OCI-LY1 (cell line): Measurements from ENCODE around the gene IGSF22.

Experiments used
- H2AFZ ChIP-seq: fragments of 200-600 bp; sonication (generic), shearing (Covaris generic); 2 replicates; pipeline ENCODE4 v1.6.0; 2014; ENCODE audit warnings: antibody characterized with exemption, mild to moderate bottlenecking, low read length
- H3F3A ChIP-seq: fragments of 200-600 bp; sonication (generic), shearing (Covaris generic); 2 replicates; pipeline ENCODE4 v1.6.0; 2014; ENCODE audit warnings: mild to moderate bottlenecking, antibody characterized with exemption, low read length, moderate library complexity; ENCODE audit not compliant: insufficient read depth
- H3K27ac ChIP-seq: fragments of 200-600 bp; sonication (generic); 2 replicates; pipeline ENCODE4 v1.5.1; 2014; ENCODE audit warnings: low read length, mixed run types, mild to moderate bottlenecking, low read depth; ENCODE audit not compliant: poor library complexity, severe bottlenecking
- H3K27me3 ChIP-seq: fragments of 200-600 bp; sonication (generic); 2 replicates; pipeline ENCODE4 v1.6.0; 2014; ENCODE audit warnings: antibody characterized with exemption, mild to moderate bottlenecking, low read length, moderate library complexity; ENCODE audit not compliant: insufficient read depth
- H3K36me3 ChIP-seq: fragments of 200-600 bp; sonication (generic); 2 replicates; pipeline ENCODE4 v1.6.1; 2014; ENCODE audit warnings: mild to moderate bottlenecking, antibody characterized with exemption, low read length, moderate library complexity, mixed read lengths; ENCODE audit not compliant: insufficient read depth
- H3K4me1 ChIP-seq: fragments of 200-600 bp; sonication (generic); 2 replicates; pipeline ENCODE4 v1.5.1; 2014; ENCODE audit warnings: mild to moderate bottlenecking, low read length, moderate library complexity; ENCODE audit not compliant: insufficient read depth, severe bottlenecking
- H3K4me2 ChIP-seq: fragments of 200-600 bp; sonication (generic), shearing (Covaris generic); 2 replicates; pipeline ENCODE4 v1.6.1; 2014; ENCODE audit warnings: low read length
- H3K4me3 ChIP-seq: fragments of 200-600 bp; sonication (generic); 2 replicates; pipeline ENCODE4 v1.5.1; 2014; ENCODE audit warnings: low read length, low read depth, mild to moderate bottlenecking, mixed read lengths; ENCODE audit not compliant: poor library complexity, severe bottlenecking
- H3K79me2 ChIP-seq: fragments of 200-600 bp; shearing (Covaris generic); 2 replicates; pipeline ENCODE4 v1.6.1; 2016; ENCODE audit warnings: mixed run types, low read length, mixed read lengths; ENCODE audit not compliant: insufficient read depth
- H3K9ac ChIP-seq: fragments of 200-600 bp; sonication (generic), shearing (Covaris generic); 2 replicates; pipeline ENCODE4 v1.6.1; 2014; ENCODE audit warnings: mild to moderate bottlenecking, low read length, mixed read lengths
- H3K9me2 ChIP-seq: fragments of 200-600 bp; sonication (generic), shearing (Covaris generic); 2 replicates; pipeline ENCODE4 v1.6.1; 2014; ENCODE audit warnings: low read depth, mild to moderate bottlenecking, low read length, mixed read lengths
- H3K9me3 ChIP-seq: fragments of 200-600 bp; shearing (Covaris generic); 2 replicates; pipeline ENCODE4 v1.6.1; 2014; ENCODE audit warnings: low read length, mixed read lengths
- H4K20me1 ChIP-seq: fragments of 200-600 bp; sonication (generic), shearing (Covaris generic); 2 replicates; pipeline ENCODE4 v1.6.0; 2016; ENCODE audit warnings: mild to moderate bottlenecking, low read length; ENCODE audit not compliant: insufficient read depth
- CTCF ChIP-seq: fragments of 200-600 bp; sonication (generic), shearing (Covaris generic); IDR thresholded peaks from 2 replicates; pipeline ENCODE4 v1.5.1; 2017; ENCODE audit warnings: mild to moderate bottlenecking, antibody characterized with exemption, low read length, moderate library complexity, mixed read lengths
- EZH2 ChIP-seq: fragments of 200-600 bp; sonication (generic), shearing (Covaris generic); IDR thresholded peaks from 2 replicates; pipeline ENCODE4 v1.8.0; 2017; ENCODE audit warnings: borderline replicate concordance, mixed run types, mild to moderate bottlenecking, antibody characterized with exemption, low read length, moderate library complexity, mixed read lengths

Gene IGSF22

GRCh38 chr11:18741783-18742182 lies 15.8 kb upstream of the IGSF22 start:
- H3K9ac ChIP-seq: no peak overlapping the region
- TF ChIP-seq EZH2 (no peak), CTCF (no peak)

GRCh38 chr11:18739685-18740084 lies 13.7 kb upstream of the IGSF22 start:
- Histone ChIP-seq H3K79me2 (no peaks in the 10 kb centered on the region), H4K20me1 (no peaks in the 10 kb centered on the region), H3K4me2 (no peak overlapping the region), H3K9me3 (no peaks in the 10 kb centered on the region), H2AFZ (no peak overlapping the region), H3K4me3 (no peak overlapping the region), H3K27ac (no peak overlapping the region), H3F3A (no peaks in the 10 kb centered on the region), H3K36me3 (no peaks in the 10 kb centered on the region), H3K9me2 (no peaks in the 10 kb centered on the region), H3K27me3 (0 out of 2 replicates have a peak, but pooled peaks cover 6% of the 10 kb centered on the region), H3K4me1 (no peaks in the 10 kb centered on the region), H3K9ac (no peak overlapping the region)
- TF ChIP-seq CTCF: no peak; the same call in 1 of the 2 replicates
- TF ChIP-seq EZH2: no peak

More at GRCh38 chr11:18741783-18742182, 15.8 kb upstream of the IGSF22 start:
- no peaks in the 10 kb centered on the region for H3K79me2 ChIP-seq
- no peak overlapping the region for H3K27ac ChIP-seq
- no peak overlapping the region for H3K4me2 ChIP-seq
- no peaks in the 10 kb centered on the region for H3K9me3 ChIP-seq
- no peaks in the 10 kb centered on the region for H3K9me2 ChIP-seq
- H3K4me1 ChIP-seq: no peaks in the 10 kb centered on the region
- H2AFZ ChIP-seq: no peak overlapping the region
- no peaks in the 10 kb centered on the region for H3K36me3 ChIP-seq
- H4K20me1 ChIP-seq: no peaks in the 10 kb centered on the region
- no peak overlapping the region for H3K4me3 ChIP-seq
- H3F3A ChIP-seq: no peaks in the 10 kb centered on the region
- H3K27me3 ChIP-seq: 0 out of 2 replicates have a peak, but pooled peaks cover 6% of the 10 kb centered on the region

- Histone ChIP-seq H3F3A (no peaks in the 10 kb centered on the region), H3K9me2 (no peaks in the 10 kb centered on the region), H3K79me2 (no peaks in the 10 kb centered on the region), H3K4me3 (no peak overlapping the region), H4K20me1 (no peaks in the 10 kb centered on the region), H3K9ac (no peak overlapping the region), H3K27me3 (peaks cover 2% of the 10 kb centered on the region; the same call in 1 of the 2 replicates), H2AFZ (no peak overlapping the region), H3K27ac (no peak overlapping the region), H3K4me1 (no peaks in the 10 kb centered on the region), H3K4me2 (no peak overlapping the region), H3K36me3 (no peaks in the 10 kb centered on the region), H3K9me3 (no peaks in the 10 kb centered on the region)
- TF ChIP-seq CTCF (no peak), EZH2 (no peak)
Observed at GRCh38 chr11:18737642-18738041, 11.7 kb upstream of the IGSF22 start.
